ENCODE measurements around the gene NINJ1. TPM values are rescaled to one million over a fixed set of nuclear protein-coding genes. Genes with fewer than 3 reads are reported as not detected.

Gene NINJ1
- total and polyA plus RNA-seq, 2 donors (not counting 3 experiments of a cell fraction or from before 2014, with no cell fraction given) = 31.5 to 57.7 TPM

GRCh38 chr9:93138171-93138764 is 4.2 kb upstream of the NINJ1 start:
- H3K9ac ChIP-seq (replicated peaks; ENCODE audit: extremely low read depth, insufficient read depth, low read length) = no peak overlapping the region
- no peak overlapping the region for H2AFZ ChIP-seq (ENCODE audit: low read depth, low read length)
- BruUV-seq (replicated peaks) = no TSS peak
- intact Hi-C loops (cut with micrococcal nuclease) (no loop called here), dilution Hi-C loops (cut with MboI; ENCODE audit: extremely low pct_ligation_motif_present, low sequenced_read_pairs) (no loop called here)
- no peaks in the 10 kb centered on the region for H4K20me1 ChIP-seq (replicated peaks; ENCODE audit: control insufficient read depth, extremely low read depth, insufficient read depth, low read length)
- H3K9me1 ChIP-seq (replicated peaks; ENCODE audit: control insufficient read depth, extremely low read depth, insufficient read depth, low read length) = no peaks in the 10 kb centered on the region
- FAIRE-seq (no peak), DNase-seq (ENCODE audit: low read depth, low spot score) (no peak)
- TF ChIP-seq JUN (IDR thresholded peaks at IDR 0.05; ENCODE audit: borderline replicate concordance, insufficient read depth, insufficient read length, low read depth) (no peak), GATA2 (IDR thresholded peaks at IDR 0.05; ENCODE audit: insufficient read depth, insufficient read length, low read depth, low read length) (no peak), MYC (IDR thresholded peaks at IDR 0.05; ENCODE audit: low read depth, low read length) (no peak), CTCF (IDR thresholded peaks at IDR 0.05; ENCODE audit: extremely low read depth in 1 of 2, insufficient read depth in 1 of 2, low read depth in 1 of 2, low read length in 2 of 2) (no peak)
- no peak overlapping the region for H3K4me2 ChIP-seq (ENCODE audit: insufficient read depth, low read length)
- H3K4me3 ChIP-seq (replicated peaks in 1 of 3; ENCODE audit: insufficient read depth in 1 of 3, low read depth in 1 of 3, low read length in 3 of 3) = no peak overlapping the region
- peaks cover 13% of the 10 kb centered on the region for H3K4me1 ChIP-seq (ENCODE audit: control insufficient read depth, extremely low read depth, insufficient read depth, low read length)
- POLR2A ChIA-PET = no interaction called here
- CTCF ChIA-PET = interaction anchor here (1.1 kb wide), 1 partner anchor 16 kb away, joined by 4 read pairs; no protein-coding TSS in a partner anchor
- H3K9me3 ChIP-seq (replicated peaks; ENCODE audit: control insufficient read depth, insufficient read depth, low read length) = no peaks in the 10 kb centered on the region
- no peaks in the 10 kb centered on the region for H3K27me3 ChIP-seq (ENCODE audit: control insufficient read depth in 2 of 2, insufficient read depth in 2 of 2, low read length in 2 of 2)
- H3K36me3 ChIP-seq (ENCODE audit: control insufficient read depth in 2 of 2, extremely low read depth in 1 of 2, insufficient read depth in 2 of 2, low read length in 2 of 2) = no peaks in the 10 kb centered on the region
- H3K79me2 ChIP-seq (ENCODE audit: control insufficient read depth, insufficient read depth, low read length) = no peaks in the 10 kb centered on the region
- H3K27ac ChIP-seq (ENCODE audit: insufficient read depth, low read depth, low read length) = no peak overlapping the region

- H3K9ac ChIP-seq (replicated peaks; ENCODE audit: extremely low read depth, insufficient read depth, low read length) = no peak overlapping the region
- no peak overlapping the region for H3K4me3 ChIP-seq (replicated peaks in 1 of 3; ENCODE audit: insufficient read depth in 1 of 3, low read depth in 1 of 3, low read length in 3 of 3)
- BruUV-seq (replicated peaks) = no TSS peak
- no peaks in the 10 kb centered on the region for H4K20me1 ChIP-seq (replicated peaks; ENCODE audit: control insufficient read depth, extremely low read depth, insufficient read depth, low read length)
- no peak overlapping the region for H3K4me2 ChIP-seq (ENCODE audit: insufficient read depth, low read length)
- dilution Hi-C loops (cut with MboI; ENCODE audit: extremely low pct_ligation_motif_present, low sequenced_read_pairs) (no loop called here), intact Hi-C loops (cut with micrococcal nuclease) (no loop called here)
- no peak for TF ChIP-seq EZH2 (IDR thresholded peaks at IDR 0.05; ENCODE audit: borderline replicate concordance, low read depth, low read length, severe bottlenecking)
- no peak for TF ChIP-seq MAX (IDR thresholded peaks at IDR 0.05; ENCODE audit: insufficient read depth, insufficient read length)
- no peak for TF ChIP-seq JUN (IDR thresholded peaks at IDR 0.05; ENCODE audit: borderline replicate concordance, insufficient read depth, insufficient read length, low read depth)
- no peak for TF ChIP-seq POLR2AphosphoS5 (IDR thresholded peaks at IDR 0.05; ENCODE audit: insufficient read depth, low read depth, low read length)
- TF ChIP-seq FOS (IDR thresholded peaks at IDR 0.05; ENCODE audit: borderline replicate concordance, insufficient read depth, low read length) = no peak
- no peak for TF ChIP-seq MYC (IDR thresholded peaks at IDR 0.05; ENCODE audit: low read depth, low read length)
- no peak for TF ChIP-seq GATA2 (IDR thresholded peaks at IDR 0.05; ENCODE audit: insufficient read depth, insufficient read length, low read depth, low read length)
- no peak for TF ChIP-seq CTCF (IDR thresholded peaks at IDR 0.05; ENCODE audit: extremely low read depth in 1 of 2, insufficient read depth in 1 of 2, low read depth in 1 of 2, low read length in 2 of 2)
- TF ChIP-seq POLR2A (IDR thresholded peaks at IDR 0.05; ENCODE audit: low read depth, low read length) = no peak
- H2AFZ ChIP-seq (ENCODE audit: low read depth, low read length) = no peak overlapping the region
- H3K36me3 ChIP-seq (ENCODE audit: control insufficient read depth in 2 of 2, extremely low read depth in 1 of 2, insufficient read depth in 2 of 2, low read length in 2 of 2) = no peaks in the 10 kb centered on the region
- H3K4me1 ChIP-seq (ENCODE audit: control insufficient read depth, extremely low read depth, insufficient read depth, low read length) = peaks cover 22% of the 10 kb centered on the region
- FAIRE-seq (no peak), DNase-seq (ENCODE audit: low read depth, low spot score) (no peak)
- POLR2A ChIA-PET = no interaction called here
- no peaks in the 10 kb centered on the region for H3K79me2 ChIP-seq (ENCODE audit: control insufficient read depth, insufficient read depth, low read length)
- H3K27ac ChIP-seq (ENCODE audit: insufficient read depth, low read depth, low read length) = no peak overlapping the region
- CTCF ChIA-PET = interaction anchor here (1.4 to 1.5 kb wide), 2 partner anchors 17 to 166 kb away, joined by 3 to 5 read pairs; no protein-coding TSS in a partner anchor
- no peaks in the 10 kb centered on the region for H3K9me1 ChIP-seq (replicated peaks; ENCODE audit: control insufficient read depth, extremely low read depth, insufficient read depth, low read length)
- no peaks in the 10 kb centered on the region for H3K27me3 ChIP-seq (ENCODE audit: control insufficient read depth in 2 of 2, insufficient read depth in 2 of 2, low read length in 2 of 2)
- no peaks in the 10 kb centered on the region for H3K9me3 ChIP-seq (replicated peaks; ENCODE audit: control insufficient read depth, insufficient read depth, low read length)
Measured at GRCh38 chr9:93137362-93137761, 3.3 kb upstream of the NINJ1 start.
